Fibroblast of pulmonary artery (primary cell): ENCODE measurements around the gene RAB7A.

Source experiments
- DNase-seq: peaks from one replicate; pipeline ENCODE4 v3.0.0-alpha.2; 2010; ENCODE audit warnings: low read depth
- H3K4me3 ChIP-seq: replicated peaks from 2 replicates; pipeline ENCODE4 v1.5.1; 2011; ENCODE audit warnings: low read depth, mild to moderate bottlenecking, control low read depth, low read length, moderate library complexity
- TF ChIP-seq, protein P1 (sequence below): IDR thresholded peaks from 2 replicates; pipeline ENCODE4 v1.5.1; 2011; ENCODE audit warnings: mild to moderate bottlenecking, control low read depth, low read length, inconsistent platforms; ENCODE audit errors: missing control alignments

The RAB7A gene

DNA sequence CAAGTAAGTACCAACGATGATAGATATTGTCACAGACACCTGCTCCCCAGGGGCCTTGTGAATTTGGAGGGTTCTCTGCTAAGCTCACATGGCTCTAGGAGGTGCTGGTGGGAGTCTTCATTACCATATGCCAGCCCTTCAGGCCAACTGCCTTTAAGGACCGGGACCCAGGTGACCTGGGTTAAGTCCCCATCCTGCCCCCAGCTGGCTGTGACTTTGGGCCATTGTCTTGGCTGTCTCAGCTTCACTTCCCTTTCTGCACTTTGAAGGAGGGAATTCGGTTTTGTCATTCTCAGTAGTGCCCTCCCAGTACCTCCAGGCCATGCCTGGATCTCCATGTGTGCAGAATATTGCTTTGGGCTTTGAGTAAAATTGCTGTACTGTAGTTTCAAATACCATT, 80.6 kb downstream of the RAB7A start:
- TF ChIP-seq, protein P1, sequence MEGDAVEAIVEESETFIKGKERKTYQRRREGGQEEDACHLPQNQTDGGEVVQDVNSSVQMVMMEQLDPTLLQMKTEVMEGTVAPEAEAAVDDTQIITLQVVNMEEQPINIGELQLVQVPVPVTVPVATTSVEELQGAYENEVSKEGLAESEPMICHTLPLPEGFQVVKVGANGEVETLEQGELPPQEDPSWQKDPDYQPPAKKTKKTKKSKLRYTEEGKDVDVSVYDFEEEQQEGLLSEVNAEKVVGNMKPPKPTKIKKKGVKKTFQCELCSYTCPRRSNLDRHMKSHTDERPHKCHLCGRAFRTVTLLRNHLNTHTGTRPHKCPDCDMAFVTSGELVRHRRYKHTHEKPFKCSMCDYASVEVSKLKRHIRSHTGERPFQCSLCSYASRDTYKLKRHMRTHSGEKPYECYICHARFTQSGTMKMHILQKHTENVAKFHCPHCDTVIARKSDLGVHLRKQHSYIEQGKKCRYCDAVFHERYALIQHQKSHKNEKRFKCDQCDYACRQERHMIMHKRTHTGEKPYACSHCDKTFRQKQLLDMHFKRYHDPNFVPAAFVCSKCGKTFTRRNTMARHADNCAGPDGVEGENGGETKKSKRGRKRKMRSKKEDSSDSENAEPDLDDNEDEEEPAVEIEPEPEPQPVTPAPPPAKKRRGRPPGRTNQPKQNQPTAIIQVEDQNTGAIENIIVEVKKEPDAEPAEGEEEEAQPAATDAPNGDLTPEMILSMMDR: no peak
- DNase-seq: no peak
- no peak overlapping the region for H3K4me3 ChIP-seq

DNA sequence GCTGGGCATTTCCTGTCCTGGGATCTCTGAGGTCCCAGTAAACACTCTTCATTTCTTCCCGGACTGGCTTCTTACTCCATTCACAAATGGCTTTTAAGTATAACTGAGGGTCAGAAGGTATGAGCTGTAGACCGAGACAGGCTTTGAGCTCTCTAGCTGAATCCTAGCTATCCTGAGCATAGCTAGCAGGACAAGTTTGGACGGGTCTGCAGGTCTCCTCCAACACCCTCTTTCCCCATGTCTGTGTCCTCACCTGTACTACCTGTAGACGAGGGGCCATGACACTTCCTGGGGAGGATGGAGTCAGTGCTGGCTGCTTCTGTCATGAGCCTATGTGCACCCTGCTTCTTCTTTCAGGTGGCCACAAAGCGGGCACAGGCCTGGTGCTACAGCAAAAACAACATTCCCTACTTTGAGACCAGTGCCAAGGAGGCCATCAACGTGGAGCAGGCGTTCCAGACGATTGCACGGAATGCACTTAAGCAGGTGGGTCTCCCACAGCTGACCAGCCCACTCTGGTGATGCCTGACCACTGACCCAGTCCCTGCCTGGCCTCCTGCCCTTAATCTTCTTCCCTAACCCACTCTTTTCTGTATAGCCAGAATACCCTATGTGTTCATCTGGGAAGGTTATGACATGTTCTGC, 81.3 kb downstream of the RAB7A start:
- H3K4me3 ChIP-seq: no peak overlapping the region
- DNase-seq: no peak
- TF ChIP-seq, protein P1: no peak

DNA sequence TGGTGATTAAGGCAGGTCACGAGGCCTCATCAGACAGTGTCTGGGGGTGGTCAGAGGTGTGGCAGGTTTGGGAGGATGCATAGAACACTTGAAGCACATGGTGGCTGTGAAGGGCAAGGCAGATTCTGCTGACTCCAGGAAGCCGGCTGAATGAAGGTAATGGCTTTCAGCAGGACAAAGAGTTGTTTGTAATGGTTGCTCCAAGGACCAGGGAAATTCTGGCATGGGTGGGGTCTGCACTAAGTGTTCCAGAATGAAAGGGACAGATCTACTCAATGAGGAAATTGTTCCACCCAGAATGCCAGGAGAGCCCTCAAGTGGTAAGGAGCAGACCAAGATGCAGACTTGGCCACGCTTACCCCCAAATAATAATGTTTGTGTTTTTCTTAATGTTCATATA, 82.7 kb downstream of the RAB7A start:
- TF ChIP-seq, protein P1: no peak
- H3K4me3 ChIP-seq: no peak overlapping the region
- DNase-seq: no peak

DNA sequence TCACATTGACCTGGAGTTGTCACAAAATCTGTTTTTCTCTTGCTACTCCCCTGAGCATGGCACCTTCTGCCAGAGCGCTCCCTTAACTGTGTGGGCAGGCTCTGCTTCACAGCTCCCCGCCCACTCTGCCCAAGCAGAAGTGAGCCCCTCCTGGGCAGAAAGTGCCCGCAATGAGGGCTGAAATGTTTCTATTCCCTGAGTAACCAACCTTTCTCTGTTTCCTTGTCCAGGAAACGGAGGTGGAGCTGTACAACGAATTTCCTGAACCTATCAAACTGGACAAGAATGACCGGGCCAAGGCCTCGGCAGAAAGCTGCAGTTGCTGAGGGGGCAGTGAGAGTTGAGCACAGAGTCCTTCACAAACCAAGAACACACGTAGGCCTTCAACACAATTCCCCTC, 87.1 kb downstream of the RAB7A start:
- no peak for DNase-seq
- TF ChIP-seq, protein P1: no peak
- H3K4me3 ChIP-seq: no peak overlapping the region

DNA sequence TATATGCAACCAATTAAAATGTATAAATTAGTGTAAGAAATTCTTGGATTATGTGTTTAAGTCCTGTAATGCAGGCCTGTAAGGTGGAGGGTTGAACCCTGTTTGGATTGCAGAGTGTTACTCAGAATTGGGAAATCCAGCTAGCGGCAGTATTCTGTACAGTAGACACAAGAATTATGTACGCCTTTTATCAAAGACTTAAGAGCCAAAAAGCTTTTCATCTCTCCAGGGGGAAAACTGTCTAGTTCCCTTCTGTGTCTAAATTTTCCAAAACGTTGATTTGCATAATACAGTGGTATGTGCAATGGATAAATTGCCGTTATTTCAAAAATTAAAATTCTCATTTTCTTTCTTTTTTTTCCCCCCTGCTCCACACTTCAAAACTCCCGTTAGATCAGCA, 88.1 kb downstream of the RAB7A start:
- TF ChIP-seq, protein P1: no peak
- DNase-seq: no peak
- no peak overlapping the region for H3K4me3 ChIP-seq

DNA sequence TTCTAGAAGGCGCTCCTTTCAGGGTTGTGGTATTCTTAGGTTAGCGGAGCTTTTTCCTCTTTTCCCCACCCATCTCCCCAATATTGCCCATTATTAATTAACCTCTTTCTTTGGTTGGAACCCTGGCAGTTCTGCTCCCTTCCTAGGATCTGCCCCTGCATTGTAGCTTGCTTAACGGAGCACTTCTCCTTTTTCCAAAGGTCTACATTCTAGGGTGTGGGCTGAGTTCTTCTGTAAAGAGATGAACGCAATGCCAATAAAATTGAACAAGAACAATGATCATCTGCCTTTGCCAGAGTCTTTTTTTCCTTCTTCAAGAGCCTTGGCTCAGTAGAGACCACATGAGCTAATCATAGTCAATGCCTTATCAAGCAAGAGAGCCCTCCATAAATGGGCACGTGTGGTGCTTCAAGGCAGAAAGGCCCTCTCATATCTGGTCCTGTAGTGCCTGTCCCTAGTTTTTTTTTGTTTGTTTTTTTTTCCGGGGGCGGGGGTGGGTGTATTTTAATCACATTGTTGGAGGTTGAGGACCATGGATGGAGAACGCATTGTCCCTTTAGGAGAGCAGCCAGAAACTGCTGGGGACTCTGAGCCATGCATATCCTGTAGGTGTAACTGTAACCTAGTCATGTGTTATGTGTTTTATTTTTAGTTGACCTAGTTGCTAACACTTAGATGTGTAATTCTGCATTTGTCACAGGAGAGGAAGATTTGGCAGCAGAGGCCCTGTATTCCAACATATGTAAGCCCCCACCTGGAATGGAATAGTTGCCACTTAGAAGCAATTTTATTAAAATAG, 88.7 kb downstream of the RAB7A start:
- TF ChIP-seq, protein P1: no peak
- no peak overlapping the region for H3K4me3 ChIP-seq
- DNase-seq: no peak
